CD4-positive, alpha-beta T cell treated with Interleukin-4 for 1 hour (primary cell): ENCODE results near the gene SOCS6.
"Not testable (repeated sequence)": the region's sequence is repeated elsewhere in the genome, so short reads cannot be mapped to it uniquely, and the experiment has no call there.

Experiments used
- DNase-seq, 2 donors: peaks; one replicate each; pipeline ENCODE4 v3.0.0-alpha.2; 2020 to 2022

Gene SOCS6, protein sequence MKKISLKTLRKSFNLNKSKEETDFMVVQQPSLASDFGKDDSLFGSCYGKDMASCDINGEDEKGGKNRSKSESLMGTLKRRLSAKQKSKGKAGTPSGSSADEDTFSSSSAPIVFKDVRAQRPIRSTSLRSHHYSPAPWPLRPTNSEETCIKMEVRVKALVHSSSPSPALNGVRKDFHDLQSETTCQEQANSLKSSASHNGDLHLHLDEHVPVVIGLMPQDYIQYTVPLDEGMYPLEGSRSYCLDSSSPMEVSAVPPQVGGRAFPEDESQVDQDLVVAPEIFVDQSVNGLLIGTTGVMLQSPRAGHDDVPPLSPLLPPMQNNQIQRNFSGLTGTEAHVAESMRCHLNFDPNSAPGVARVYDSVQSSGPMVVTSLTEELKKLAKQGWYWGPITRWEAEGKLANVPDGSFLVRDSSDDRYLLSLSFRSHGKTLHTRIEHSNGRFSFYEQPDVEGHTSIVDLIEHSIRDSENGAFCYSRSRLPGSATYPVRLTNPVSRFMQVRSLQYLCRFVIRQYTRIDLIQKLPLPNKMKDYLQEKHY

DNA sequence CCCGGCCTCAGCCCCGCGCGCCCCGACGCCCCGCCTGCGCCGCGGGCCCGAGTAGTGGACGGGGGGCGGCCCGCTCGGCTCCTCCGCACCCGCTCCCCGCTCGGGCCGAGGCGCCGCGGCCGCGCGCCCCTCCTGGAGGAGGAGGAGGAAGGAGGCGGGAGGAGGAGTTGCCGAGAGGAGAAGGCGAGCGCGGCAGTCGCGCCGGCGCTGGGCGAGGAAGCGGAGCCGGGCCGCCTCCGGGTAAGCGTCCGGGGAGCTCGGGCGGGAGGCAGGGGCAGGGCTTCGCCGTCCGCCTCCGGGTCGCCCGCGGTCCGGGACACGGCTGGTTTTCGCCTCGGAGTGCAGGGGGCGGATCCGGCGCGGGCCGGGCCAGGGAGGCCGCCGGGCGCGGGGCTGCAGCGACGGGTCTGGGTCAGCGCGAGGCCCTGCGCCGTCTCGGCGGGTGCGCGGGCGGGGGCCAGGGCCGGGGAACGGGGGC is at the start of gene SOCS6:
TSS of gene SOCS6 (plus strand) at position 195 of the 478 bp plus-strand sequence. CDS start 35,624 bp downstream, outside the sequence.
- DNase-seq, result peak; percentile 4 to 36

DNA sequence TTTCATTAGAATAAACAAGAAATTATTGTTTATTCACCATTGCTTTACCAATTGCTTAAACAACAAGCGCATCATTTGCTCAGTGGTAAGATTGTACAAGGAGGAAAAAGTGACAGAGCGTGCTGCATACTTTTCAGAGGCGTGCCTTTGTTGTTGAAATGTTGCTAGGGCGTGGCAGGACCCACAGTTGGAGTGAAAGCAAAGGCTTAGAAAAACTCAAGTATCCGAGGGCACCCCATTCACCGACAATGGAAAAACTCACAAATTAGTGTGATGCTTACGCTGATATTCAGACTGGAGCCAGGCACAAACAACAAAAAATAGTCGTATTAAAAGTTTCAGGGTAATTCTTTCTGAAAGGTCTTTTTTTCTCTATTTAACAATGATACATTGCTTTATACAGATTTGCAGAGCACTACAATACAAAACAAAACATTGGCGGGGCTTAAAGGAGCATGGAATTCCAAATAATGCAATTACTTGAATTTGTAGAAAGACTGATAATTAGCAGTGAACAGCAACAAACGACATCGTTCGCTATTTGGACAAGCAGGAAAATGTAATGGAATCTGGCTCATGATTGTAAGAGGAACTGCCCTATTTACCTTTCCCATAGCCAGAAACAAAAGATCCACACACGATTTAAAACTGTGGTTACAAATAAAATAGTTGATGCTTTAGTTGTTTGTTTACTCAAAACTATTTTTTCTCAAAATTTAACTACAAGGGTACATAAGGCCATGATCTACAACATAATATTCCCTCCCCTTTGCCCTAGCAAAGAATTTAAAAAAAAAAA is 45.5 kb upstream of the SOCS6 start:
- DNase-seq, result no peak

DNA sequence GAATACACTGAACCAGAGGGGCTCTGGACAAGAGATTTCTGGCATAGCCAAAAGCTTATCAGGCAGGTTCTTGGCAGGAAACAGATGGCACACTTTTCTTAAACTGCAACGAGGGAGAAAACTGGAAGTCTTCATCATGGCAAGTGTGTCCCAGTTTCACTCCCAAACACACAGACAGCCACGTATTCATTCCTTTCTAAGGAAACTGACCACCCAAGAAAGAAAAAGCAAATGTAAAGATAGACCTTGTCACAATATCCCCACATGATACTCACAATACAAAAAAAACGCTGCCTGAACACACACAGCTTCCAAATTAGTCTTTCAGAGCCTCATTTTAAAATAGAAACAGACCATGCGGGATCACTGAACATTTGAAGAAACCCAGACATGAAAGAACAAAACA is 42.8 kb upstream of the SOCS6 start:
- no peak for DNase-seq

DNA sequence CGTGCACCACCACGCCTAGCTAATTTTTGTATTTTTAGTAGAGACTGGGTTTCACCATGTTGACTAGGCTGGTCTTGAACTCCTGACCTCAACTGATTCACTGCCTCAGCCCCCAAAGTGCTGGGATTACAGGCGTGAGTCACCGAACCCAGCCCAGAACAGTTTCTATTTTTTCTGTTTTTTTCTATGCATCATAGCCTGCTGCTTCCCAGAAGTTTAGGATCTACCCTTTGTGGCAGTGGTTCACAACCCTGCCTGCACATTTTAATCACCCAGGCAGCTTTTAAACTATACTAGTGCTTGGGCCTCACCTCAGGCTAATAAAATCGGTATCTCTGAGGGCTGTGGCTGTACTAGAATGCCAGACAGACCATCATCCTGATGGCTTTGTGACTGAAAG is 39.7 kb upstream of the SOCS6 start:
- DNase-seq, result no peak

DNA sequence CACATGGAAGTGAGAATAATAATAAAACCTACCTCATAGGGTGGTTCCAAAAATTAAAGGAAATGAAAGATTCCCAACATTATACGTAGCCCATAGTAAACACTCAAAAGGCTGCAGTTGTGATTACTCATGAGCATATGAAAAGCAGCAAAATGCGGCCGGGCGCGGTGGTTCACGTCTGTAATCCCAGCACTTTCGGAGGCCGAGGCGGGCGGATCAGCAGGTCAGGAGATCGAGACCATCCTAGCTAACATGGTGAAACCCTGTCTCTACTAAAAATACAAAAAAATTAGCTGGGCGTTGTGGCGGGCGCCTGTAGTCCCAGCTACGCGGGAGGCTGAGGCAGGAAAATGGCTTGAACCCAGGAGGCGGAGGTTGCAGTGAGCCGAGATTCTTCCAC is 39.0 kb upstream of the SOCS6 start:
- not testable (repeated sequence) for DNase-seq

DNA sequence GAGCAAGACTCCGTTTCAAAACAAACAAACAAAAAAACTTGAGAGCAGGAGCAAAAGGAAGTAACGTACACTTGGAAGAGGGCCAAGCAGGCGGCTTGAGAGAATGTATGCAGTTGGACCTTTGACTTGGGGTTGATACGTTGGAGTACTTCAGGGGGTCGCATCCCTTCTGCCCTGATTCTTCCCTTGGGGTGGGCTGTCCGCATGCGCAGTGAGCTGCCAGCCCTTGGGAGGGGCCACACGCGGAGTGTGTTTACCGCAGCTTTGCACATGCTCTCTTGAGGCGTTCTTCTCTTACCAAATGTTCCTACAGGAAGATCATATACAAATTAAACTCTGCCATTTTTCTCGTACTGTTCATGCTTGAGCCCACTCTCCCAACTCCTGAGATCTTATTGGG is 38.1 kb upstream of the SOCS6 start:
- DNase-seq, result no peak

GRCh38 chr18:70256184-70256583 is 32.7 kb upstream of the SOCS6 start:
- no peak for DNase-seq

- no peak for DNase-seq
Measured at GRCh38 chr18:70256994-70257393, 31.9 kb upstream of the SOCS6 start.

- no peak for DNase-seq
Measured at GRCh38 chr18:70258243-70258642, 30.6 kb upstream of the SOCS6 start.

DNA sequence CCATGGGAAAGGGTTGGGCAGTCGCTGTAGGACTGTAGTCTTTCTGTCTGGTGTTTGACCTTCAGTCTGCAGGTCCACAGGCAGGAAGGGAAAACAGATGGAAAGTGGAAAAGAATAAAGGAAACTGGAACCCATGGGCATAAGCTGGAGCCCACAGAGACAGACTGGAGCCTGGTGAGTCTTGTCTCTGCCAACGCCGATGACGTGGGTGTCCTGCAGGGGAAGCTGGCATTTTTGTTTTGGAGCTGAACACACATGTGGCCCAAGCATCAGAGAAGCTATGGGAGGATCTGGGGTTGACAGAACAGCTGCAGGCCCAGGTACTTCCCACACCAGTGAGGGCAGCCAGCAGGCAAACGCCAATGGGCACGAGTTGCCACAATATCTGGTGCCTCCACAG is 28.2 kb upstream of the SOCS6 start:
- DNase-seq, result no peak

GRCh38 chr18:70261141-70261788 is 27.6 kb upstream of the SOCS6 start:
- no peak for DNase-seq

- no peak for DNase-seq
Measured at GRCh38 chr18:70263336-70263735, 25.5 kb upstream of the SOCS6 start.

DNA sequence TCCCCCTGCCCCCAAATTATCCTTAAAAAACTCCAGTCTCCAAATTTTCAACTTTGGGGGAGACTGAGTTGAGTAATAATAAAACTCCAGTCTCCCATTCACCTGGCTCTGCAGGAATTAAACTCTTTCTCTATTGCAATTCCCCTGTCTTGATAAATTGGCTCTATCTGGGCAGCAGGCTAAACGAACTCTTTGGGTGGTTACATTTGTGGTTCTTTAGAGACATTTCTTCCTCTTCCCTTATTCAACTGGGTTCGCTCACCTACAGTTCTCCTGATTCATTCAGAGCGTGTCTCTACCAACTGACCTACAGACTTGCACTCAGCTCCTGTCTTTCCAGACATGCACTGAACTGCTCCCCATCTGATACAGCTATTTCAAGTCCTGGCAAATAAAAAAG is 17.1 kb upstream of the SOCS6 start:
- DNase-seq, result no peak

DNA sequence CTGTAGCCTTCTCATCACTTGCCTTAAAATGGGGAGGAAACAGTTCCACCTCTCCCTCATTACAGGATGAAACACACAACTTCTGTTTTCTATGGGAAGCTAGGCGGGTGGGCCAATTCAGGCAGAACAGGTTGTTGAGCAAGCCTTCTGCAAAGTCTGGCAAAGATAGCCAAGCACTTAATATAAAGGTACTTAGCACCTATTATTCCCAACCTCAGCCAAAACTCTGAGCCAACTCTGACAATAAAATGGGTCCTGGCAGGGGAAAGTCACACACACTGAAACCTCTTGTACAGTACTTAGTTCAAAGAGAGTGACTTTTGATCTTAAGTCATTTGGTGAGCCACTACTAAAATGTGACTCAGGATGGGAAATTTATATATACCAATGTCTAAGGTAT is 15.8 kb upstream of the SOCS6 start:
- no peak for DNase-seq

- DNase-seq, result no peak
Measured at GRCh38 chr18:70276416-70277191, 12.2 kb upstream of the SOCS6 start.

DNA sequence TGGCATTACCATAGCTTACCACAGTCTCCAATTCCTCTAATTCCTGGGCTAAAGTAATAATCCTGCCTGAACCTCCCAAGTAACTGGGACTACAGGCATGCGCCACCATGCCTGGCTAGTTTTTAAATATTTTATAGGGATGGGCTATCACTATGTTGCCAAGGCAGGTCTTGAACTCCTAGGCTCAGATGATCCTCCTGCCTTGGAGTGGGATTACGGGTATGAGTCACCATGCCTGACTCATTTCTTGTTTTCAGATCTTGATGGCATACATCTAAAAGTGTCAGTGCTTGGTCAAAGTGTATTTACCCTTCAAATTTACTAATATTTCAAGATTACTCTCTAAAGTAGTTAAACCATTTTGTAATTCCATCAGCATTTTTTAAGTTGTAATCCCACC is 9.4 kb upstream of the SOCS6 start:
- no peak for DNase-seq

DNA sequence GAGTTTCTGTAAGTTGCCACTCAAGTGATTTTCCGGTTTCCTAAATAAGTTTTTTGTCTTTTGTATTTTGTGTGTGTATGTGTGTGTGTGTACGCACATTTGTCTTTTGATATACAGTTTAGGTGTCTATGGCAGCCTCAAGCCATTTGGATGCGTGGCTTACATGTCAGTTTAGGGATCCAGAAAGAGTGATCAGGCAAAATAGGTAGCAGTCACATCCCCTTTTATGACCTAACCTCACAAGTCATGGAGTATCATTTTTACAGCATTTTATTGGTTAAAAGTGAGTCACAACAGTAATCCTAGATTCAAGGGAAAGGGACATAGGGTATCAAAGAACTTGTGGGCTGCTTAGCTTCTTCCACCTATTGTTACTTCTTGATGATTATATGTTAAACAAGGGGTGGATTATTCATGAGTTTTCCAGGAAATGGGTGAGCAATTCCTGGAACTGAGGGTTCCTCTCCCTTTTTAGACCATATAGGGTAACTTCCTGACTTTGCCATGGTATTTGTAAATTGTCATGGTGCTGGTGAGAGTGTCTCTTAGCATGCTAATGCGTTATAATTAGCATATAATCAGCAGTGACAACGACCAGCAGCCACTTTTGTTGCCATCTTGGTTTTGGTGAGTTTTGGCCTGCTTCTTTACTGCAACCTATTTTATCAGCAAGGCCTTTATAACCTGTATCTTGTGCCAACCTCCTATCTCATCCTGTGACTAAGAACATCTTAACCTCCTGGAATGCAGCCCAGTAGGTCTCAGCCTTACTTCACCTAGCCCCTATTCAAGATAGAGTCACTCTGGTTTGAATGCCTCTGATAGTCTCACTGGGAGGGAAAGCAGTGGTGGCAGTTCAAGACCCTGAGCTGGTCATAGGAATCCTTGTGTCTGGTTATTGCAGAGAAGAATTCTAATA is 8.6 kb upstream of the SOCS6 start:
- DNase-seq, result no peak

- DNase-seq, result peak in 1 of 2 donors; percentile 3
Measured at GRCh38 chr18:70284976-70285620, 3.7 kb upstream of the SOCS6 start.

GRCh38 chr18:70287731-70288130 is 1.1 kb upstream of the SOCS6 start:
- DNase-seq, result no peak

DNA sequence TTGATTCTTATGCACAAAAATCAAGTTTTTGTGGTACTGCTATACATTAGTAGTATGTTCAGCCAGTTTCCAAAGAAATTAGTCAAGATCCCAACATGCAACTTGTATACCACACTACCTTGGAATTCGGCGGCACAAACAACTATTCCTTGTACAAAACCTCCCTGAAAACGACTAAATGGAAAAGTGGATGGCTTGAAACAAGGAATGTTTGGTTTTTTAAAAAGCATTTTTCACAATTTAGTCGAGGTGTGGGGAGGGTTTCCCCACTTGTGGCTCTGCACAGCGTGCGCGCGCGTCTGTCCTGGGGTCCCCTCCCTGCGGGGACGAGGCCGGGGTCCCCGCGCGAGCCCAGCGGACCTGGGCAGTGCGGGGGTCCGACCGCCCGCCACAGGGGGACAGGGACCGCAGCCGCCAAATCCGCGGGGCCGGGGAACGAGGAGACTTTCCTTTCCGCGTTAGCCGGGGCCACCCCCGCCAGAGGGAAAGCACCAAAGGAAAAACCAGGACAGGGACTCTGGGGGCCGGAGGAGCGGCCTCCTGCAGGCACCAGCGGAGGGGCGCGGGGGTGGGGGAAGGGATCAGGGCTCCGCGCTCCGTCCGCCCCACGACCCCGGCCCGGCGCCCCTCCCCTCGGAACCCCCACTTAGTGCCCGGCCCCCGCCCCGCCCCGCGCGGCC is 534 bp upstream of the SOCS6 start:
- no peak for DNase-seq
